SK-MEL-5 (cell line): ENCODE measurements around the gene NOTCH4. TPM values are rescaled to one million over a fixed set of nuclear protein-coding genes. Genes with fewer than 3 reads are reported as not detected.
"Not testable (repeated sequence)": the region's sequence is repeated elsewhere in the genome, so short reads cannot be mapped to it uniquely, and the experiment has no call there.

Source experiments
- DNase-seq: peaks from one replicate; pipeline ENCODE4 v3.0.0-alpha.2; 2016; ENCODE audit warnings: low read depth, low spot score
- in situ Hi-C: cut with HindIII; loops from 2 replicates; pipeline ENCODE4 v1.10.0; 2016; ENCODE audit warnings: low sequenced_read_pairs, high pct_unique_total_duplicates, low pct_unique_long_range_greater_than_20kb
- total RNA-seq: library from RNA; depleted of rRNA; stranded (reverse); fragments of >200 nt; shearing (Covaris generic); gene quantifications from 2 replicates; pipeline ENCODE4 v1.2.3, GENCODE V29; 2014

The NOTCH4 gene
- total RNA-seq, 1 experiment from 2014 or later, result 1.7 TPM

DNA sequence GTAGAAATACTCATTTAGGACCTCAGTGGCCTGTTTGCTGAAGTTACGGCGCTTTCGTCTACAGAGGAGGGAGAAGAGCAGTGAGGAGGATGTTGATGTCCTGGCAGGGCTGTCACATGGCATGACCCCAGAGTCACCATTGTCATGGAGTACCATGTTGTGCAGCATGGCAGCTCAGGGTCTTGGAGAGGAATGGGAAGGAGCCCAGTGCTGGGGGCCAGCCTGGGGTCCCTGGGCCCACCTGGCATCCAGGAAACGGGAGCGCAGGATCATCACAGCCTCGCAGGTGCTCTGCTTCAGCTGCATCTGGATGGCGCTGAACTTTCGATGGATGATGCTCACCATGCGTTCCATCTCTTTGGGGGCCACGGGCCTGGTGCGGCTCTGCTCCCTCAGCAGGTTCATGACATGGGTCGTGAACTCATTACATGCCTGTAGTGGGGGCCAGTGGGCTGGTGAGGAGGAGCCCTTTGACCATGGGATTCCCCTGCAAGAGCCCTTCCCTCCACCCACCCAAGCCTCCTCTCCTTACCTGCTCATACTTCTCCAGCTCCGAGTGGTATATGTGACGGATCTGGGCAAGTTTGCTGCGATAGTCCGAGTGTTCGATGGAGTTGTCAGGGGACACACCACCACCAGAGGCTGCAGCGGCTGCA is 36.0 kb downstream of the NOTCH4 start:
- DNase-seq, in situ Hi-C loops: not testable (repeated sequence)

DNA sequence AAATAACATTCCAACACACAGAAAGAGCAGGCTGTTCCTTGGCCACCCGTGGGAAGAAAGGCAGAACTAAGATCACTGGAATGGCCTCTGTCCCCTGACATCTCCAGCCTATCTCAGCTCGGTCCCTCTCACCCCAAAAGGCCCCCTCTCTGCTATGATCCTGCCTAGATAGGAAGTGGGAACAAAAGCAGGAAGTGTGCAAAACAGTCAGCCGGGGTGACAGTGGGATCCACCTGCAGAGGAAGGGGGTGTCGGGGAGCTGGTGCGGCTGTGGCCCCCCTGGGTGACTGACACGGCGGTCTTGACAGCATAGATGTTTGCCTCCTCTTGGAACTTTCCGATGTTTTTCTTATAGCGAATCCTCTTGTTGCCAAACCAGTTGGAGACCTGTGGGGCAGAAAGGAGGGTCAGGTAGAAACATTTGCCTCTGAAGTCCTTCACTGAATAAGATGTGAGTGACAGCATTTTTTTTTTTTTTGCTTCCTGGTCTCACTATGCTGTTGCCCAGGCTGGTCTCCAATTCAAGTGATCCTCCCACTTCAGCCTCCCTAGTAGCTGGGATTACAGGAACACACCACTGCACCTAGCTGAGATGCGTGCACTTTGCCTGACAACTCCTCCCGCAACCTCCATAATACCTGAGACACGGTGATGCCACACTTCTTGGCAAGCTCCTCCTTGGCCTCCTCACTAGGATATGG is 36.7 kb downstream of the NOTCH4 start:
- in situ Hi-C loops, result no loop called here
- DNase-seq, result no peak

DNA sequence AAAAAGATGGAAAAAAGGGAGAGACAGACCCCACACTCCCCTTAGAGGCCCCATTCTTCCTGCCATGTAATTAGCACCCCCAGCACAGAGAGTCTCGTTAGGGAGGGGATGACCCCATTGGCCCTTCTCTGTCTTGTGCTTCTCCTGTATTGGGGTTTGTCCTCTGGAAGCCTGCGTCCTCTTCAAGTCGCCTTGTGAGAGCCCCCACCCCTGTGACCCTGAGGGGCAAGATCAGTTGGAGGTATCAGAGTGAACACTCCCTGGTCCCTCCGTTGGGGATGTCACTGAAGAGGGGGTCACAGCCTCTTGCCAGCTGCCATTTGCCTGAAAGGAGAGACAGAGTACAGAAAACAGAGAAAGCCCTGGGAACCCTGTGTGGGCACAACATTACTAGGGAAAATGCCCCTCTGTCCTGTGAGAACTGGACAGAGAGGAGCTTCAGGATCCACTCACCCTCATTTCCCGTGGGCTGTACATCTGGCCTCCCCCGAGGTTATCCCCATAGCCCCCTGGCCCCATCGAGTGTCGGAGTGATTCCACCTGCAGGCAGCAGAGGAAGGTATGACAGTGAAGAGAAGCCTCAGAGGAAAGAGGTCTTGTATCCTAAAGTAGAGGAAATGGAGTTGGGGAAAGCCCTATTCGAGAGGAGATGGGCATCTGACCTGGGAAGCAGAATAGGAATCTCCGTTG is 37.6 kb downstream of the NOTCH4 start:
- DNase-seq, in situ Hi-C loops: not testable (repeated sequence)

DNA sequence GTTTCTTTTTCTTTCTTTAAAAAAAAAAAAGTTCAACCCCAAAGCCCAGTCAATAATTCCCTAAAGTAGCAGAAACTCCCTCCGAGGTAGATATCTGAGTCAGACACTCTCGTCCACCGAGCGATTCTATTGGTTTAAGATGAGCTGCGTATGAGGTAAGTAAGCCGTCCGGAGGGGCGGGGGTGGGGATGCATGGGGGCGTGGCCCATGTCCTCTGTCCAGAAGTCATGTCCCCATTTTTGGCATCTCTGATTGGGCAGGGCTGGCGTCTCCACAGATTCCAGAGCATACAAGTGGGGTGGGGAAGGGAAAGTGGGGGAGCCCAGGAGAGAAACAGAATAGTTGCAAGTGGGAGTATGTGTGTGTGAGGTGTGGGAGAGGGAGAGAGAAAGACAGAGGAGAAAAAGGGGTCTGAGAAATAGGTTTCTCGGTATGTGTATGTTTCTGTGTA is 38.2 kb downstream of the NOTCH4 start:
- in situ Hi-C loops, result not testable (repeated sequence)

DNA sequence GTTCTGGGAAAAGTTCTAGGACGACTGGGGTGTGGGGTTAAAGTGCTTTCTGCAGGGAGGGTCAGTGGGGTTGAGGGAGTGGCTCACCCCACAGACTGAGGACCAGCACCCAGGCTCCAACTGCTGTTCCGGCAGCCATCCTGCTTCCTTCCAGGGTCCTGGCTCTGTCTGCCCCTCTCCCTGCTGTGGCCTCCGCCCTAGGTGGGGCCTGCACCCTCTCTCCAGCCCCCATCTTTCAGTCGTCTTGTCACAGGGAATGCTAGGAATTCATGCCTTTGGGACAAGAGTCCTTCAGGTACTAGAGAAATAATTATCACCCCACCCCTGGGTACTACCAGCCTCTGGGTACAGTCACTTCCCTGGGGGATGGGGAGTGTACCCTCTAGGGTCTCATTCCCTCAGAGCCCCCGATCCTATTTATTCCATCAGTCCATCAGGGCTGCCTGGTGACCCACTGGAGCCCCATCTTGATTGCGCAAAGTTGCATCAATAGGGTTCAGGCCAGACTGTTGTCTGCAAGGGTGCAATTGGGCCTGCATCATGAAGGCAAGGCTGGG is 39.7 kb downstream of the NOTCH4 start, which contains the start of gene AGER:
TSS of gene AGER (minus strand) at position 170 of the 557 bp plus-strand sequence. CDS start at position 139, 31 bp downstream.
- no peak for DNase-seq
- in situ Hi-C loops, result no loop called here

More for the DNA sequence above, 38.2 kb downstream of the NOTCH4 start:
- peak; percentile 86 for DNase-seq

DNA sequence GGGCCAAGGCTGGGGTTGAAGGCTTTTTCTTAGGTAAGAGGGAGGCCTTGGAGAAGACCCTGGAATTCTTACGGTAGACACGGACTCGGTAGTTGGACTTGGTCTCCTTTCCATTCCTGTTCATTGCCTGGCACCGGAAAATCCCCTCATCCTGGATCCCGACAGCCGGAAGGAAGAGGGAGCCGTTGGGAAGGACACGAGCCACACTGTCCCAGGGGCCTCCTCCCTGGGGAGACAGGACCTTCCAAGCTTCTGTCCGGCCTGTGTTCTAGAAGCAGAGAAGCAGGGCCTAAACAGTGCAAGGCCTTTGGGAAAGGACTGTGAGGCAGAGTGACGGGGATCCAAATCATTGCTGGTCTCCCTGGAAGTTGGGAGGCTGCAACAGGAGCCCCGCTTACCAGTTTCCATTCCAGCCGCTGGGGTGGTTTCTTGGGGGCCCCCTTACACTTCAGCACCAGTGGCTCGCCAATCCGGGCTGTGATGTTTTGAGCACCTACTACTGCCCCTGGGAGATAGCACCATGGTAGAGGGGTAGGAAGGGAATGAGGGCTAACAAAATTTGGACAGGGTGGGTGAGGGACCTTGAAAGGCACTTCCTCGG is 40.3 kb downstream of the NOTCH4 start:
- DNase-seq, result no peak
- in situ Hi-C loops, result no loop called here

DNA sequence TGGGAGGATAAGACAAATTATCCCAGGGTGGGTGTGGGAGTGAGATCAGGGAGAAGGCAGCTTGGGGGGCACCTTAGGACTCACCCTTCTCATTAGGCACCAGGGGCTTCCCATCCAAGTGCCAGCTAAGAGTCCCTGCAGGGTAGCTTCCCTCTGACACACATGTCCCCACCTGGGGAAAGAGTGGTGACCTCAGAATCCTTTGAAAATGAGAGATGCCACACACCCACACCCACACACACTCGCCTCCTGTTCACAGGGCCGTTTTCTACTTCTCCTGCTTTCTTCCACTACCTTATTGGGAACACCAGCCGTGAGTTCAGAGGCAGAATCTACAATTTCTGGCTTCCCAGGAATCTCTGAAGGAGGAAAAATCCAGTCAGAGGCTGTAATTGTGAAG is 40.8 kb downstream of the NOTCH4 start:
- in situ Hi-C loops, result no loop called here
- no peak for DNase-seq

DNA sequence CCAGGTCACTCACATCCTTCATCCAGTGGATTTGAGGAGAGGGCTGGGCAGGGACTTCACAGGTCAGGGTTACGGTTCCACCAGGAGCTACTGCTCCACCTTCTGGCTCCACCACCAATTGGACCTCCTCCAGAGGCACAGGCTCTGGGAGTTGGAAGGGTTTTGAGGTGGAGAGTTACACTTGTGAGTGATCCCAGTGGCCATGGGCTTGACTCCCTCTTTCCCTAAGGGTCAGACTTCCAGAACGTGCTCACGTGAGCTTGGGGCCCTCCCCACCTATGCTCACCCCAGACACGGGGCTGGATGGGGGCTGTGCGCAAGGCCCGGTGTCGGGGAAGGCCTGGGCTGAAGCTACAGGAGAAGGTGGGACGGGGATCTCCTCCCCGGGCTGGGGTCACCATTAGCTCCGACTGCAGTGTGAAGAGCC is 41.3 kb downstream of the NOTCH4 start:
- in situ Hi-C loops, result no loop called here
- no peak for DNase-seq

DNA sequence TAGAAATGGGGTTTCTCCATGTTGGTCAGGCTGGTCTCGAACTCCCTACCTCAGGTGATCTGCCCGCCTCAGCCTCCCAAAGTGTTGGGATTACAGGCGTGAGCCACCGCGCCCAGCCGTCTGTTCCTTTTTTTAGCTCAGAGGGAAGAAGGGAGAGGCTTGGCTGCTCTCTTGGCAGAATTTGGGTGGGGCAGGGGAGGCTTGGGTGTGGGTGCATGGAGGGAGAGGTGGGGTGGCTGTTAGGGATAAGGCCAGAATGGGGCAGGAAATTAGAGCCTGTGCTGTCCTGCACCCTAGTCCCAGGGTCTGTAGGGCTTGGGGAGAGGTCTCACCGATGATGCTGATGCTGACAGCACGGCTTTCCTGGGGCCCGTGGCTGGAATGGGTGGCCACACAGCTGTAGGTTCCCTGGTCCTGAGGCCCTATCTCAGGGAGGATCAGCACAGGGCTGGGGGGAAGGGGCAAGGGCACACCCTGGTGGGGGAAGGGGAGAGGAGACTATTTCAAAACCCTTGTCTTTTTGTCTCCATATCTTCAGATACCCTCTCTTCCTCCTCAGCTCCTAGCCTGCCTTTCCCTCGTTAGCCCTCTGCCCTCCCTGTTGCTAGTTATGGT is 41.8 kb downstream of the NOTCH4 start:
- in situ Hi-C loops, result no loop called here

DNA sequence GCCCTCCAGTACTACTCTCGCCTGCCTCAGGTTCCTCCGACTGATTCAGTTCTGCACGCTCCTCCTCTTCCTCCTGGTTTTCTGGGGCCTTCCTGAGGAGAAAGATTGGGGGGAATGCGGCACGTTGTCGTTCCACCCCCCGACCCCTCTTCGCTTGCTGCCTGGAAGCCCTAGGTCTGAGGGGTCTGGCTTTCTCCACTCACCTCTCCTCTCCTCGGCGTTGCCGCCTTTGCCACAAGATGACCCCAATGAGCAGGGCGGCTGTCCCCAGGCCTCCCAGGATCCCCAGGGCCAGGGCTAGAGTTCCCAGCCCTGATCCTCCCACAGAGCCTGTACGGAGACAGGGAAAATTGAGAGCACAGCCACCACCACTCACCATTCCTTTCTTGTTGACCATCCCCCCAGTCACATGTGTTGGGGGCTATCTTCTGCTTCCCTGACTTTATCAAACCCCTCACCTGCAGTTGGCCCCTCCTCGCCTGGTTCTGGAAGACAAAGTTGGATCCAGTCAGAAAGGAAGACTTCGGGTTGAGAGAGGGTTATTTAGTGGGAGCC is 42.6 kb downstream of the NOTCH4 start:
- DNase-seq, result no peak
- in situ Hi-C loops, result no loop called here

More for the DNA sequence above, 41.8 kb downstream of the NOTCH4 start:
- no peak for DNase-seq

DNA sequence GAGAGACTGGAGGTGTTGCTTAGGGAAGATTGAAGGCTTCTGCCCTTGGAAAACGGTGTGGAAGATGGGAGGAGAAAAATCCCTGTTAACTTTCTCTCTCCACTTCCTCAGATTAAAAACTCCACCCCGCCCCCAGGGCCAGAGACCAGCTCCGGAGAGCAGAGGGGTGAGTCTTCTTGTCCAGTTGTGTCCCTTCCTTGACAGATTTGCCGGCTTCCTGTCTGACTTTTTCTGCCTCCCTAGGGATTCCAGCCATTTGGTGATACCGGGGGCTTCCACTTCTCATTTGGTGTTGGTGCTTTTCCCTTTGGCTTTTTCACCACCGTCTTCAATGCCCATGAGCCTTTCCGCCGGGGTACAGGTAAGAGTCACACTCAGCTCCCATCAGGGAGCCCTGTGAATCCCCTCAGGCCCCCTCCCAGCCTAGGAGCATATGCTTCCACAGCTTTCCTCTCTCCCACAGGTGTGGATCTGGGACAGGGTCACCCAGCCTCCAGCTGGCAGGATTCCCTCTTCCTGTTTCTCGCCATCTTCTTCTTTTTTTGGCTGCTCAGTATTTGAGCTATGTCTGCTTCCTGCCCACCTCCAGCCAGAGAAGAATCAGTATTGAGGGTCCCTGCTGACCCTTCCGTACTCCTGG is 44.0 kb downstream of the NOTCH4 start:
- DNase-seq, result no peak
- in situ Hi-C loops, result no loop called here

DNA sequence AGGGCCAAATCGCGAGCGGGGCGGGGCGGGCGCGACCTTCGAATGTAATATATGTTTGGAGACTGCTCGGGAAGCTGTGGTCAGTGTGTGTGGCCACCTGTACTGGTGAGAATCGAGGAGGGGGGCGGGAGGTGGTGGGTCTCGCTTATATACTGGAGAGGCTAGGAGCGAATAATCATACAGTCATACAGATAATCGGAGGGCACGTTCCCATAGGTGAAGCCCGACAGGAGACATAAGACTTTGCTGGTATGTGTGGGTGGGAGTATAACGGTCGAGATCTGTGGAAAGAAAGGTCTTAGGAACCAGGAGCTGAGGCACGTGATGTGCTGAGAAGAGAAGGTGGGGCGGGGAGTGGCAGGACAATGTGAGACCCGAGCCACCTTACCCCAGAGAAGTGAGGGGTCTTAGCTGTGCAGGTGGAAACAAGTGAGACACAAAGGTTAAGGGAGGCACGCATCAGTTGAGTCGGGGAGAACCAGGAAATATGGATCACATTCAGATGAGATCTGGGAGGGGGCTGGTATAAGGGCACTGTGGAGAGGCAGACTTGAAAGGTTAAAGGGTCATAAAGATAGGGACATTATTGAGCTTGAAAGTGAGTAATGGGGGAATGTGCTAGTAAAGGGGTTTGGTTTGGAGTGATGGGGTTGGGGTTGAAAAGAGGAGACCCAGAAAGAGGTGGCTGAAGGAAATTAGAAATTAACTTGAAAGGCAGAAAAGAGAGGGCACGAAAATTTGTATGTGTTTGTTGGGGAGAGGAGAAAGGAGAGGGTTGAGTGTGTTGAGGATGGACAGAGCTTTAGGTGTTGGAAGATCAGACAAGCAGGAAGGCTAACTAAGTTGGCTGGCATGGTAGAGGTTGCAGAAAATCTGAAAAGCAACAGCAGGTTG is 45.1 kb downstream of the NOTCH4 start:
- DNase-seq, result no peak
- in situ Hi-C loops, result no loop called here

DNA sequence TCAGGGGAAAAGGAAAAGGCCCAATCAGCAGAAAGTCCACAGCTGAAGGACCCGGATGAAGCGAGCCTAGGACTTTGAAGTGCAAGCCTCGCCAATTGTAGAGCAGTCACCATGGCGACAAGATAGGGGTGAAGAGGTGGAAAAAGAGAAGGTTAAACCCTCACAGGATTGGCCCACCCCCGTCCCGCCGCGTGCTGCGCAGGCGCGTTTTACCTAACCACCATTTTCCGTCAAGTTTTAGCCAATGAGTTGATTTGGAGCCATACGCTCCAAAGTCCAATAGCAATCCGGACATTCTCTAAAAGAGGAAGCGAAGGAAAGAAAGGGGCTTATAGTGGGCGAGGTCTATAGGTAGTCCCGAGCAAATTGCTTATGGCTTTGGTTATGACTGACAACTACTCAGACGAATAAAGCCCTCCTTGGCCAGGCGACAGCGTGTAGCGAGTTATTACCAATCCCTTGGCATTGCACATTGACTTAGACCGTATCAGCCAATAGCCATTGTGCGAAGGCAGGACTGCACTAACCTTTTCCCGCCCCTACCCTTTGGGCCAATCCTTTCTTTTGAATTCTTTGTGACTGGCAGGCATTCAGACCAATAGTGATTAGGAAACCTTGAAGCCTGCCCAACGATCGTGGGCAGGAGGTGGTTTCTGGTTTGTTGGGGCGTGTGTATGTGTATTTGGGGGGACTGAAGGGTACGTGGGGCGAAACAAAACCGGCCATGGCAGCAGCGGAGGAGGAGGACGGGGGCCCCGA is 45.9 kb downstream of the NOTCH4 start, which contains the start of gene RNF5:
TSS of gene RNF5 (plus strand) at position 618 of the 759 bp plus-strand sequence. CDS start at position 725, 107 bp downstream.
- in situ Hi-C loops, result no loop called here

DNA sequence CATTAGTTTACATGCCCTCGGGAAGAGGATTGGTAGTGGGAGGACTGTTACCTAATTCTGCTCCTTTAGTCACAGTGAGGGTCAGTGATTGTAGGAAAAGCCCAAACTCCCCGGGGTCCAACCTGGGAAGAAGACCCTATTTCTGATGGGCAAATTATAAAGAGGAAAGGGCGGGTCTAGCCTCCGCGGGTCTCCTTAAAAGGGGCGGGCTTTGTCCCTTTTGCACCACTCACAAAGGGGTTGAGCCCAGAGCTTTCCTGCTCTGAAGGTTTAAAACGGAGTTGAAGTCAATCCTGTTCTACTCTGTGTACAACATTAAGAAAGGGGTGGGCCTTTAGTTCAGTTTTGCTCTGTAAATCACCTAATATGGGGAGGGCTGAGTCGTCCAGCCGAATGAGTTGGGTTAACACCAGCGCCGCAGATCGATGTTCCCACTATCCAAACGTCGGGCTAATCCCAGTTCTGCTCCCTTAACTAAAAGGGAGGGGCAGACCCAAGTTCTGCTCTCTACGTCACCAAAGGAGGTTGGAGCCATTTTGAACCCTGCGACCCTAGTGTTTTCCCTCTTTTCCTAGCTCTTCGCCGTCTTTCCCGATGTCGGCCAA is 46.6 kb downstream of the NOTCH4 start:
- in situ Hi-C loops, result no loop called here
- DNase-seq, result peak; percentile 38

More for the DNA sequence above, 45.9 kb downstream of the NOTCH4 start, which contains the start of gene RNF5:
- peak; percentile 98 for DNase-seq
